ENCODE data around the gene LAMA4.
"Not testable (repeated sequence)": the region's sequence is repeated elsewhere in the genome, so short reads cannot be mapped to it uniquely, and the experiment has no call there.

The LAMA4 gene

DNA sequence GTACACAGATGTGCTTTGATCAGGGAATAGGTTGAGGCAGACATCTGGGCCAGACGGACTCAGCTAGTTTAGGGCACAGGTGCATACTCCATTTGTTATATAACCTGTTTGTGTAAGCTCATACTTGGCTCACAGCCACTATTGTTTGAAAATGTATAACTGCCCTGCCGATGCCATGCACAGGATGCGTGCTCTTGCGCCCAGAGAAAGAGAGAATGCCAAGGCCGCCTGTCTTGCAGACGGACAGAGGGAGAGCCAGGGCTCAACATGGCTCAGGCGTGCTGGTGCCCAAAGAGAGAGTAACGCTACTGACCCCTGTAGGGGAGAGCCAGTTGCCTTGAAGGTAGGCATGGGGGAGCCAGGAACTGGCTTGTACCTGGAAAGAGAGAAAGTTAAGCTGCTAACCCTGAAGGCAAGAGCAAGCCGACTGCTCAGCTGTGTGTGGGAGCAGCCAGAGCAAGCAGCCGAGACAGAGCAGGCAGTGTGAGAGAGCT lies 109.2 kb downstream of the LAMA4 start:
- no peak for DNase-seq

DNA sequence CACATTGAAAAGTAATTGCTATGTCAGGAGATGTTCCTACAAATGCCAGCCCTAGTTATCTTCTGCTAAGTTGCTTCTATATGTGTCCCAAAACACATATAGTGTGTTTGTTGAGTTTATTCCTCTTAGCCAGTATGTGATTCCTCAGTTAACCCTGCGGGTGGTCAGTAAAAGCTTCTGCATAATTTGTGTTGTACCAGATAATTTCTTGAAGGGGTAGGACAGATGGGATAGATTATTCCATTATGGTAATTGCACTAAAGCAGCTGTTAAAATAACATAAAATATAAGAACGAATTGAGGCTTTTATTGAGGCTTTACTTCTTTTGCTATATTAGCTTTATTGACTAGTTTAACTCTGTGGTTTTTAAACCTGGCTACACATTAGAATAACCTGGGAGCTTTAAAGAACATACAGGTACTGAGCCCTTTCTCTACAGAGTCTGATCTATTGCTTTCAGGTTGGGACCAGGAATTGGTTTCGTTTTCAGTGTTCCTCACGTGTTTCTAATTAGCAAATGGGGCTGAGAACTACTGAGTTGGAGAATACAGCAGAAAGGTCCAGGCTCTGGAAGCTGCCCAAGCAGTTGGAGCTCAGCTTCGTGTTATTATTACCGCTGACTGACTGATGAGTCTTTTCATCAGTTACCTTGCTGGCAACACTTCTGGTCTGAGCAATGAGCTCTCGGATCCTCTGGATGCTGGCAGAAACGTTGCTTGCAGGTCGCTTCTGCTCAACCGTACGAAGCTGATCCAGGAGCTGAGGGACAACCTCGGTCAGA lies 110.0 kb downstream of the LAMA4 start:
- DNase-seq (no peak), ATAC-seq (no peak)

More for the DNA sequence above, 109.2 kb downstream of the LAMA4 start:
- peak; percentile 28 for ATAC-seq

DNA sequence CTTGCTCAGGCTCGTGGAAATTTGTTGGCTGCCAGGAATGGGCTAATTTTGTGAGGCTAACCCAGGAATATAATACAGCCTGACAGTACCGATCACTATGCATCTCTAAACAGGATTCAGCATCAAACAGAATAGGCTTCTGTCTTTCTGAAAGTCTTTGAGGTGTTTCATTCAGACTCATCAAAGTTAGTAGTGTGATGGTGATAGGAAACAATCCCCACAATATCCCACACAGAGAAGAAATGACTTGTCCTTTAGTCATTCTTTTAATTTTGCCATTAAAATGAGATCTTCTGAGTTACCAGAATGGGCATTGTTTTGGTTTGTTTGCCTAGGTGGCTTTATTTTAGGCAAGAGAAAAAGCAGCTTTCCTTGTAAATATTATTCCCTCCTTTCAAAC lies 112.7 kb downstream of the LAMA4 start:
- no peak for ATAC-seq
- no peak for DNase-seq

DNA sequence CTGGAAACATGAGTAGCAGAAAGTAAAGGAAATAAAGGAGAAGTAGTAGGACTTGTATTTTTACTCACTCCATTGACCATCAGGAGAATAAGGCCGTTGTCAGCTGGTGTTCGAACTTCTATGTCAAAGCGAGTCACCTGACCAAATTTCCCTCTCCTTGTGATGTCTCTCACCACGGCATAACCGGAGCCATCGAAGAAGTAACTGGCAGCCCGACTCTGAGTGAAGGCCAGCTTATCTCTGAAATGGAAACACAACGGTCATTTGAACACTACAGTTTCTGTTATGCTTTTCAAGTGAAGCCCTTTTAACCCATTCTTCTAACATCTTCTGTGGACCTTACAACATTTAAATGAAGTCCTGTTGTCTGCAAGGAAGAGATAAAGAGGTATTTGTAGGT lies 115.3 kb downstream of the LAMA4 start:
- DNase-seq: no peak
- ATAC-seq: no peak

DNA sequence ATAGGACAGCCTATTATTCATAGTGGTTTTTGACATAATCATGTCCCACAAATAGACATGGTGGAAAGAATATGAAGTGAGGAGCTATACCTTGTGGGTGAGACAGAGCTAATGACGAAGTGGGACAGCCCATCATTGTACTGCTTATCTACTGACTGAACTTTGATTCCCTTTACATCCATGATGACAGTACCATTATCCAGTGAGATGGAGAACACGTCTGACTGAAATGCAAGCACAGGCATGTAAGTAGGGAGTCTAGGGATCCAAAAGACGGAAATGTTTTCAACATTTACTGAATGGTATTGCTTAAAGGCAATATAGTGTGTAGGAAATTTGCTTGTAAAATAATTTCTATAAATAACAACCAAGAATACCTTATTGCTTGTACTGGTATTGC lies 123.5 kb downstream of the LAMA4 start:
- no peak for ATAC-seq
- DNase-seq: no peak

DNA sequence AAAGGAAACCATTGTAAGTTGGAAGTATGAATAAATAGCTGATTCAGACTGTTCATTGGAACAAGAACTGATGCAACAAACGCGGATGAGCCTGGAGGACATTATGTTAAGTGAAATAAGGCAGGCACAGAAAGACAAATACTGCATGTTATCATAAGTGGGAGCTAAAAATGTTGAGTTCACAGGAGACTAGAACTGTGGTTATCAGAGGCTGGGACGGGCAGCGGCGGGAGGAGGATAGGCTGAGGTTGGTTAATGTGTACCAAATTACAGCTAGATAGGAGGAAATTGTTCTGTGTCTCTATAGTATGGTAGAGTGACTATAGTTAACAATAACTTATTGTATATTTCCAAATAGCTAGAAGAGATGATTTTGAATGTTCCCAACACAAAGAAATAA lies 126.2 kb downstream of the LAMA4 start:
- ATAC-seq (no peak), DNase-seq (no peak)

DNA sequence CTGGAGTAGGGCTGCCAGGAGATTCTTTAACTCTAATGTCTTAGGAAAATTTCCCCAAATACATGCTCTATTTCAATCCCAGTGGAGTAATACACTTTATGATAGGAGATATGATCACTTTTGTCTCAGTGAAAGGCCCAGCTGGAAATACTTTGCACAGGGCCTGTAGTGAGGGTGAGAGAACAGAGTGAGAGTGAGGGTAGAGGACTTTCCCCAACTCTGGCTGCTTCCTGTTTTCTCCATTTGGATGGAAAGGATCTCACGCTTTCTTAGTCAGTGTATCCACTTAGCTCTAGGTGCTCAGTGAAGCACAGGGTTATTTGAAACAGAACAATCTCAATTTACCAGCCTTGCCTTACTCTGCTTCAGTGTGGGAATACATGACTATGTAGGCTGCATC lies 130.4 kb downstream of the LAMA4 start:
- ATAC-seq (no peak), DNase-seq (no peak)

DNA sequence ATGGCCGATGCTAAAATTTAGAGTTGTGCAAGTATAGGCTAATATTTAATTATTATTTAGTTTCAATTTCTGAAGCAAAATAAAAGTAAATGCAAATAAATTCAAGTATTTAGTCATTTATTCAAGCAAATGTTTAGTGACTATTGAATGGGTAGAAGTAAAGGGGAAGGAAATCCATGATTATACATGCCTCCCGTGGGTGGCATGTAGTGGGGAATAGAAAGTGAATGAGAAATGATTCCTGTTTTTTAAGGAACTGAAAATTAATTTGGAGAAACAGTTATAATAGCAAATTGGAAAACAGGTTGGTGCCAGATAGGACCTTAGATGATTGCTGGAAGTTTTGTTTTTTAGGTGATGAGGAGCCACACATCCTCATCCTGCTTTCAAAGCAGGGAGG lies 131.6 kb downstream of the LAMA4 start:
- ATAC-seq (no peak), DNase-seq (no peak)

DNA sequence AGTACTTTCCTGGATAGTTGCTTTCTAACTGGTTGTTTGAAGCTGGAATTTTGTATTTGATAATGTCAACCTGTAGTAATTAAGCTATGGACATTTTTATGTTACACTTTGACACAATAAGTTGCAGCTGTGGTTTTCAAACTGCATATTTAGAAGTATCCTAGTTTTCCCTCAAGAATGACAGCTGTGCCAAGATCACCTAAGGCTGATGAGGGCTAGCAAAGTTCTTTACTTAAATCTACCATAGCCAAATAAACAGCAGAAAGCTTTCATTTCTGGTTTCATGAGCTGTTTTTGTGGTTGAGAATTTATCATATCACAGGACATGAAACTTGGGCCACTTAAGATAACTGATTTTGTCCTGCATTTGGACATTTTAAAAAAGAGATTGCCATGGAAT lies 136.3 kb downstream of the LAMA4 start:
- ATAC-seq (no peak), DNase-seq (no peak)

DNA sequence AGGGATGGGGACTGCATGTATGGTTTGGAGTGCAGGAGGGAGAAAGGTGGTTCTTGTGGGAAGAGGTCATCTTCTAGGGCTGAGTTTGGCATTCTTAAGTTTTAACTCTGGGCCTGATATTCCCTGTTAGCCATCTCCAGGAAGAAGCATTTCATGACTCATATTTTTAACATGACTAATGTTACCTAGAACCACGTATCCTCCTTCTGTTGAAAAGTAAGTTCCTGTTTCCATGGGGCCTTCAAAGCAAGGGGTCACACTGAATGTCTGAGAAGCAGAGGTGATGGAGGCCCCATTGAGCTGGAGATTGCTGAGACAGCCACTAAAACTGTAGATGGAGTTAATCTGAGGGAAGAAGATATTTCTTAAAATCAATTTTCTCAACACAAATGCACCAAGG lies 136.8 kb downstream of the LAMA4 start:
- peak; percentile 13 for DNase-seq
- ATAC-seq: peak; percentile 95

DNA sequence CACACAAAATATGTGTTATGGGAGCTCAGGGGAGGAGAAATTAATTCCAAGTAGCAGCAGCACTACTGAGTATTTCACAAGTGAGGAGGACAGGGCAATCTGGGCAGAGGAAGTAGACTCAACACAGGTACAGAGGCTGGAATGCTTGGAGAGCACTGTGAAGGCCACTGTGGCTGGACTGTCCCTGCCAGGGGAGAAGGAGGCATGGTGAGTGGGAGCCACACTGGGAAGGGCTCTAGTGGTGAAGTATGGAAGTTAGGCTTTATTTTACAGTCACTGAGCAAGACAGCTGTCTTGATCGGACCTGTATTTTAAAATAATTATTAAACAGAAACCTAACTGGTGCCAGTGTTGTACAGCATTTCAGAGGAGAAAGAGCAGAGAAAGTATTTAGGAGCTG lies 138.1 kb downstream of the LAMA4 start:
- no peak for DNase-seq
- ATAC-seq: no peak

DNA sequence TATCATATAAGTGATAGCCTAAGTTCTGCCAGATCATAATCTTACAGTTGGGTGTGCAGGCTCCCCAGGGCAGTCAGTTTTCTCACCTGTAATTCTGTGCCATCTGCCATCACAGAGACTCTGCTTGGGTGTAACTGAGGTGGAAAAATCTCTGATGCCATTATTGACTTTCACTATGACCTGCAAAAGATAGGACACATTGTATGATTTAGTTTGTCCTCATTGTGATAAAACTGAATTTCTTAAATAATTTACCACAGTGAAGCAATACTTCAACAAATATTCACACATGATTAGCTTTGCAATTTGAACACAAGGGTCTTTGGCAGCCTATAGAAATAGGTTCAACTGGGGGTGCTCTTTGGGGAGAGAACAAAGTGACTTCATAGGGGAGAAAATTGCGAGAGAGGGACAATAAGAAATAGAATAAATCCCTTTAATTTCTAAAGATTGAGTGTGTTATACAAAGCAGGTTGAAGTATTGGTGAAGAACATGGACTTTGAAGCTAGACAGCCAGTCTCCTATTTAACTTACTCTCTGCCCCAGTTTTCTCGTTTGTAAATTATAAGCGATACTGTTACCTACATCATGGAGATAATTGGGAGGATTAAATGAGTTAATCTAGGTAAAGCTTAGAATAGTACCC lies 139.7 kb downstream of the LAMA4 start:
- no peak for DNase-seq
- no peak for ATAC-seq

DNA sequence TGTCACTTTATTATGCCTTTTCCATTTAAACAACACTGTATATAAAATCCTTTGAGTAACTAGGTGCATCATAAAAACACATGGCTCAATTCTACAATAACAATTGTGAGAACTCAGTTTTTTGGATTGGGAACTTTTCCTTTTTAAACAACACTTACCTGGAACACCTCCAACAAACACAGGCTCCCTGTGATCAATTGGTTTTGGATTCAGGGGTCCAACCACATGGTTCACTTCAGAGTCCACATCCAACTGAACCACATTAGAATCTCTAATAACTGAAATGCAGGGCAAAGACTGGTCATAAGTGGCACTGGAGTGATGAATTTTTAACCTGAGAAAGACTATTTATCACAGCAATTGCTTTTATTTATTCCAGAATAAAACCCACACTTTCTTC lies 140.4 kb downstream of the LAMA4 start:
- ATAC-seq (no peak), DNase-seq (no peak)

DNA sequence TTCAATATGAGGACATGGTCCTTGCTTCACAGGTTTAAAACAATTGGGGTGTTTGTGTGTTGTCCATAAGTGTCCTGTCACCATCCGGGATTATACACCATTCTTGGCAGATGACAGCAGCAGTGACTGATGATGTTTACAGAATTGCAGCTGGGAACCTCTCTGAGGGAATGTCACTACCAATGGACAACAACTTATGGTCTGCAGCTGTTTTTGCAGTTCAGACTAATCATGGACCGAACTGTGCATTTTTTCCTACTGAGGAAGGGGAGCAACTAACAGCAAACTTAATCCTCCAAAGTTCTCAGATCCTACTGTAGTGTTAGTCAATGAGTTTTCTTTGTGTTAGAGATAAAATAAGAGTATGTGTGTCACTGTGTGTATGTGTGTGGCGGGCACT lies 140.9 kb downstream of the LAMA4 start:
- DNase-seq (no peak), ATAC-seq (no peak)

DNA sequence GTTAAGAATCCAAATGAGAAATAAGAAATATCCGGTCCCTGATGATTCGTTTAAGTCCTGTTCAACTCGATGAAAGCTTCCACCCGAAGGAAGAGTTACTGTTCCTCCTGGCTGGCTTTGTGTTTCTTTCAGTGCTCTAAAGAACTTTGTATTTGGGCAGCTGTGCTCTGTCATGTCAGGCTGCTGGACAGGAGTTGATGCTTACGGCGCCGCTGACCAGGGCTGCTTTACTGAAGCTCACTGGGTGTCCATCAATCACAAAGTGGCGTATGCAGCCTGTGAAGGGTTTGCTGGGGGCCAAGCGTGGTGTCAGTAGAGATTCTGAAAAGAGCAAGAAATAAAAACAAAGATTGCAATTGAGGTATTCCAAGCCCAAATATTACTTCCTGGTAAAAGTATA lies 145.1 kb downstream of the LAMA4 start:
- ATAC-seq: no peak

DNA sequence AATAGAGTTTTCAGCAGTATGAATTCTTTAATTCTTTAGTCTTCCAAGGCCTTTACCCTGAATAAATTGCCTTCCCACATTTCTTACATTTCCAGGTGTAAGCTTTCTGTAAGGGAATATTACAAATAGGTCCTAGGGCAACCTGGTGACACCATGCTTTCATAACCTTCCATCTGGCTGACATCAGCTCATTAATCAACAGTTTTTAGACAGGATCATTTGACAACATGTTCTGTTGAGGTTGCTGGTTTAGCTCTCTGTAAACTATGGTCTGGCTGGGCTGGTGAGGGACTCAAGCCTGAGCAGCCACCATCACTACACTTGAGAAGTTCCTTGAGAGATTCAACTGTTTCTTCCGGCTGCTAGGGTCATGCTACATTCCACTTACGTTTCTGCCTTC lies 147.8 kb downstream of the LAMA4 start:
- no peak for DNase-seq
- ATAC-seq: no peak

More for the DNA sequence above, 145.1 kb downstream of the LAMA4 start:
- DNase-seq: no peak

DNA sequence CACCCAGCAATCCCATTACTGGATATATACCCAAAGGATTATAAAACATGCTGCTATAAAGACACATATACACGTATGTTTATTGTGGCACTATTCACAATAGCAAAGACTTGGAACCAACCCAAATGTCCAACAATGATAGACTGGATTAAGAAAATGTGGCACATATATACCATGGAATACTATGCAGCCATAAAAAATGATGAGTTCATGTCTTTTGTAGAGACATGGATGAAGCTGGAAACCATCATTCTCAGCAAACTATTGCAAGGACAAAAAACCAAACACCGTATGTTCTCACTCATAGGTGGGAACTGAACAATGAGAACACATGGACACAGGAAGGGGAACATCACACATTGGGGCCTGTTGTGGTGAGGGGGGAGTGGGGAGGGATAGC lies 148.3 kb downstream of the LAMA4 start:
- not testable (repeated sequence) for DNase-seq, ATAC-seq

DNA sequence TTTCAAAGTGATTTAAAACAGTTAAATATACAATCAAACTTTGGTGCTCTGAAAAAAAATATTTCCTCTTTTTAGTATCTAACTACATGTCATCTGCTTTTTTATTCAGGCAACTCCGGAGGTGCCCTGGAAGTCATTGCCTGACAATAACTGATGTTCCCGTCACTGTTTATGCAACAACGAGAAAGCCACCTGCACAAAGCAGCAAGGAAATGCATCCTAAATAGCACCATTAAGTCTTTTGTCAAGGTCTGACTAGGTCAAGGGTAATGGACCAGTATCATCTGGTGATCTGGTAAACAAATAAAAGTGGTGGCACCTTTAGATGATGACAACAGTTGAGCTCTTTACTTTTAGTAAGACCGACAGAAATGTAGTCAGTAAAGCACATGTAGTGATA lies 153.8 kb downstream of the LAMA4 start:
- no peak for DNase-seq
- no peak for ATAC-seq

DNA sequence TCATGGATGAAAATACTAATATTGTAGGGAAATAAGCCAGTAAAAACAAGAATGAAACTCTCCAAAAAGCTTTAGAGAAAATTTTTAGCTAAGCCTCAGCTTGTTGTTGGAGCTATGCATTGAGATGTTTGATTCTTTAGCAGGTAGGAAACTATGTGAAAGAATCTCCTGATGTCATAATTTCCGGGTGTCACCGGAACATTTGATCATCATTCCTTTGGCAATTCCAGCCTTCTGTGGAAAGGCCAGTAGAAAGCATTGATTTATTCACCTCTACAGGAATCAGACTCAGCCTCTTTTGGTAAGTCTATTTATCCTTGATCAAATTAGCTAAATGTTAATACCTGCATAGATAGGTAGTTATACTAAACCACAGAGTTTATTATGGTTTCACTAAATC lies 157.5 kb downstream of the LAMA4 start:
- no peak for ATAC-seq
- no peak for DNase-seq

DNA sequence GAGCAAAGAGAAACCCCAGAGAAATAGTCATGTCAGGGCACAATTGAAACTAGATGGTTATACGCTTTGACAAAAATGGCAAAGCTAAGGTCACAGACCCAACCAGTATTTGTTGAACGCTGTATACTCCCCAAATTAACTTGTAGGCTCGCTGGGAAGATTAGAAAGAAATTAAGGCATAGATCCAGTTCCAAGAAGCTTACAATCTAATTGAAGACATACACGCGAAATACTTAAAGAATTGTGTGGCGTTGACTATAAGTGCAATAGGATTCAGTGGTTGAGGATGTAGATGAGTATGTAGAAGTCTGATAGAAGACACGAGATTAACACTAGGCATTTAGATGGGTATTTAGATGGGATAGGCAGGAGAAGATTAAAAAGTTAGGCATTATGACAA lies 166.5 kb downstream of the LAMA4 start:
- ATAC-seq: no peak
- no peak for DNase-seq

DNA sequence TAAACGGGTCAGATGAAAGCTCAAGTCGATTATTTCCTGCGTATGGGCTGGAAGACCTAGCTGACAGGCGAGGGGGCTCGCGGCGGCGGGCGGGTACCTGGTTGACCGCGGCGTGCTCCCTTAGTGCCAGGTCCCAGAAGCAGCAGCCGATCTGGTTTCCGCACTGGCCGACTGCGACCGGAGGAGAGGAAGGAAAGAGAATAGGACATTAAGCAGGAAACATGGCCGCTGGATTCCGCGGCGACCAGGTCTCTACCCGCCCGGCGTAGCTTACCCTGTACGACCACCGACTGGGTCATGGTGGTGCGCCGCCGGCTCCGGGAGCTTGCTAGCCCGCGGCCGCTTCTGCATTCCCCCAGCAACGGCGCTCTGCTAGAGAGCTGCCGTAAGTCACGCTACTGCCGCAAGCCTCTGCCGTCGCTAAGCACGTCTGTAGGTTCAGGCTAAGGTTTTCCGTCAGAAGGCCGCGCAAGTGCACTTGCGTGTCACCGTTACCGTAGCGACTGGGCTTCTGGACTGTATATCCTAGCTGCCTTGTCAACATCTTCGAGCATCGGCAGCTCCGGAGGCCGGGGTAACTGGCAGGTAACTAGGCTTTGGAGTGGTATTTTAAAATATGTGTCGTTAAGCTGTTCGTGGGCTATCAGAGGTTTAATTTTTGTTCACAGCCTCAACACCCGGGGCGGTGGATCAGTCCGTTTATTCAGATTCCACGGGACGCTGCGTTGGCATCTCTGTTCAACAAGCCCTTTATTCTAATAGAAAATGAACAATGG lies 167.0 kb downstream of the LAMA4 start, which contains the start of the genes FAM229B and TUBE1:
TSS of gene FAM229B (plus strand) at position 456 of the 776 bp plus-strand sequence. CDS start 11,693 bp downstream, outside the sequence.
TSS of gene TUBE1 (minus strand) at position 347 of the 776 bp plus-strand sequence. CDS start at position 299, 48 bp downstream.
- ATAC-seq (peak; percentile 99), DNase-seq (peak; percentile 89)

DNA sequence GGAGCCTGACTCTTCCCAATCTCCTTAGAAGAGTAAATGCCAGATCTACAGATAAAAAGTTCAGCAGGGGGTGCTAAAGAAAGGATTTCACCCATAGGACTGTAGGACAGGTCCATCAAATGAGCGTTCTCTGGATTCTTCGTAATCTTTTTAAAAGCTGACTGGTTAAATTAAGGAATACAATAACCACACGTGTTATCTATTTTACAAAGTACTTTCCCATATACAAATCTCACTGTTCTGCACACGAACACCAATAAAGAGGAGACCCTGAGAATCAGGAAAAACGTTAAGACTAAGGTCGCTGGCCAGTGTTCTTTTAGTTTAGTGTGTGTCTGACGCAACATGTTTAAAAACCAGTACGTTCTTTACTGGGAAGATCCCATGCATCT lies 167.6 kb downstream of the LAMA4 start:
- DNase-seq (no peak), ATAC-seq (peak; percentile 25)

All from stimulated activated naive CD8-positive, alpha-beta T cell treated with anti-CD3 and anti-CD28 coated beads, Interleukin-15, Interleukin-2, amounts not matched to agents 100 U/mL and 50 U/mL, for 24 hours (primary cell).